Mesothelial cell of epicardium (in vitro differentiated cells): ENCODE results near the gene TSPAN8. TPM values are rescaled to one million over a fixed set of nuclear protein-coding genes. Genes with fewer than 3 reads are reported as not detected.
"Not testable (repeated sequence)": the region's sequence is repeated elsewhere in the genome, so short reads cannot be mapped to it uniquely, and the experiment has no call there.

ENCODE experiments used
- DNase-seq, 2 experiments: peaks; one replicate each; pipeline ENCODE4 v3.0.0; 2021; ENCODE audit warnings: low spot score in 2 of 2; ENCODE audit not compliant: unreplicated experiment in 2 of 2
- H3K27ac Mint-ChIP-seq: 2 replicates; pipeline ENCODE4 v1.8.0; 2021; ENCODE audit warnings: mixed read lengths
- H3K27me3 Mint-ChIP-seq: 2 replicates; pipeline ENCODE4 v1.8.0; 2021; ENCODE audit warnings: low read depth, mixed read lengths
- H3K36me3 Mint-ChIP-seq: 2 replicates; pipeline ENCODE4 v1.8.0; 2021; ENCODE audit warnings: mixed read lengths
- H3K4me1 Mint-ChIP-seq: 2 replicates; pipeline ENCODE4 v1.8.0; 2021; ENCODE audit warnings: mixed read lengths
- H3K4me3 Mint-ChIP-seq: 2 replicates; pipeline ENCODE4 v1.8.0; 2021; ENCODE audit warnings: mild to moderate bottlenecking, moderate library complexity, mixed read lengths
- H3K9me3 Mint-ChIP-seq: 2 replicates; pipeline ENCODE4 v1.8.0; 2021; ENCODE audit warnings: mixed read lengths
- total RNA-seq: library from RNA; stranded (reverse); gene quantifications from 3 replicates; pipeline ENCODE4 v1.2.1, GENCODE V29; 2021
- TF ChIP-seq, protein P1 (sequence below): fragments of 200-600 bp; sonication (generic); IDR thresholded peaks from one replicate; pipeline ENCODE4 v1.5.0; 2021; ENCODE audit warnings: antibody characterized with exemption; ENCODE audit not compliant: unreplicated experiment

Gene TSPAN8
- total RNA-seq, 1 donor from 2014 or later: not detected

DNA sequence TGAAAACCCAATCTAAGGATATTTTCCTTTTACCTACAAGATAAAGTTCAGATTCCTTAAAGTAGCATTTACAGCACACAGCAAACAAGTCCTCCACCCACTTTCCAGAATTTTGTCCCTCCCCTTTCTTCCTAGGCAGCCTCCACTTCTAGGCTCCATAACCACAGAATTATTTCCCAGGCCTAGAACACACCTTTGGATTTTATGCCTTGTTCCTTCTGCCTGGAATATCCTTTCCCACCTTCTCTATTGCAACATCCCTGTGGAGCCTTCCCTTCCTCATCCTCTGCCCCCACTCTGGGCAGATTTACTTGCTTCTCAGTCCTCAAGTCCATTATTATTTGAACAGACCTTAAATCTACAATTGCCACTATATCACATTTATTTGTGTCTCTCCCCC is 2.1 kb upstream of the TSPAN8 start:
- Mint-ChIP-seq H3K27ac (no peak overlapping the region), H3K27me3 (no peaks in the 10 kb centered on the region), H3K4me1 (peaks cover 14% of the 10 kb centered on the region), H3K9me3 (peaks cover under 1% of the 10 kb centered on the region), H3K4me3 (no peak overlapping the region), H3K36me3 (no peaks in the 10 kb centered on the region)
- TF ChIP-seq, protein P1, sequence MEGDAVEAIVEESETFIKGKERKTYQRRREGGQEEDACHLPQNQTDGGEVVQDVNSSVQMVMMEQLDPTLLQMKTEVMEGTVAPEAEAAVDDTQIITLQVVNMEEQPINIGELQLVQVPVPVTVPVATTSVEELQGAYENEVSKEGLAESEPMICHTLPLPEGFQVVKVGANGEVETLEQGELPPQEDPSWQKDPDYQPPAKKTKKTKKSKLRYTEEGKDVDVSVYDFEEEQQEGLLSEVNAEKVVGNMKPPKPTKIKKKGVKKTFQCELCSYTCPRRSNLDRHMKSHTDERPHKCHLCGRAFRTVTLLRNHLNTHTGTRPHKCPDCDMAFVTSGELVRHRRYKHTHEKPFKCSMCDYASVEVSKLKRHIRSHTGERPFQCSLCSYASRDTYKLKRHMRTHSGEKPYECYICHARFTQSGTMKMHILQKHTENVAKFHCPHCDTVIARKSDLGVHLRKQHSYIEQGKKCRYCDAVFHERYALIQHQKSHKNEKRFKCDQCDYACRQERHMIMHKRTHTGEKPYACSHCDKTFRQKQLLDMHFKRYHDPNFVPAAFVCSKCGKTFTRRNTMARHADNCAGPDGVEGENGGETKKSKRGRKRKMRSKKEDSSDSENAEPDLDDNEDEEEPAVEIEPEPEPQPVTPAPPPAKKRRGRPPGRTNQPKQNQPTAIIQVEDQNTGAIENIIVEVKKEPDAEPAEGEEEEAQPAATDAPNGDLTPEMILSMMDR: no peak
- no peak for DNase-seq

DNA sequence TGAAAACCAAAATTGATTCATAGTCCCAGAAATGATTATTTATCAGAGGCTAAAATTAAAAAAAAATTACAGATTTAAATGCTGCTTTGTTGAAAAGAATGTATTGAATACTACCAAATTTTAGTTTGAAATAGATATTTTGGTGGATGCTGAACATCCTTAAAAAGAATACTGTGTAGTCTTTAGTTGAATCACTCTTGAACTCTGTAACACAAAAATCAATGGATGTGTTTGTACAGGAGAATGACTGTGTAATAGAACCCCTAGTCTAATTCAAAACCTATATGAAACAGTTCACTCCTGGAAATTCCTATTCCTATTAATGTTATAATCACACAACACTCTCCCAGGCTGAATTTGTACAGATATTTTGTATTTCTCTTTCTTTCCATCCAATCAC is 1.5 kb upstream of the TSPAN8 start:
- H3K27ac Mint-ChIP-seq: no peak overlapping the region
- TF ChIP-seq, protein P1: no peak
- no peaks in the 10 kb centered on the region for H3K36me3 Mint-ChIP-seq
- peaks cover 14% of the 10 kb centered on the region for H3K4me1 Mint-ChIP-seq
- H3K27me3 Mint-ChIP-seq: no peaks in the 10 kb centered on the region
- DNase-seq: no peak
- H3K9me3 Mint-ChIP-seq: no peaks in the 10 kb centered on the region
- no peak overlapping the region for H3K4me3 Mint-ChIP-seq

DNA sequence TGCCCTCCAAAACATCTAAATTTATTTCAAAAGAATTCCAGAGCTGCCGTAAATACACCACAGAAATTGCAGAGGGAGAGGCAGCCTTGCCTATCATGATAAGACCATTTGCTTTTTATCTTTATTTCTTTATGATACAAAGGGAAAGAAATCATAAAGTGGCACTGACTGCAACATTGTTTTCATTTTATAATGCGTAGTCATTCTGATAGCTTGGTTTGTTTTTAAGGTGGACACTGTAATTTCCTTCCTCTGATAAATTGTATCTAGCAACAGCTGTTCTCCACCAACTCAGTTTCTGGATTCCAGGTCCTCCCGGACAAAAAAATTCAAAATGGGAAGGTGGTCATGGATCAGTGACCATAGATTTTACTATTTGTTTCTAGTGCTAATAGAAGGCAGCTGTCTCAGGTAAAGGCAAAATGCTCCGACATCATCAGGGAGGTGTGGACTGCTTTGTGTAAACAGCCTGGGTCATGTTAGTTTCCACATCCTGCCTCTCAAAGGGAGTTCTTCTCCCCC is 623 bp upstream of the TSPAN8 start:
- no peak for DNase-seq
- no peak overlapping the region for H3K27ac Mint-ChIP-seq
- H3K9me3 Mint-ChIP-seq: no peaks in the 10 kb centered on the region
- H3K36me3 Mint-ChIP-seq: no peaks in the 10 kb centered on the region
- no peaks in the 10 kb centered on the region for H3K27me3 Mint-ChIP-seq
- TF ChIP-seq, protein P1: no peak
- H3K4me3 Mint-ChIP-seq: no peak overlapping the region
- H3K4me1 Mint-ChIP-seq: peaks cover 14% of the 10 kb centered on the region

DNA sequence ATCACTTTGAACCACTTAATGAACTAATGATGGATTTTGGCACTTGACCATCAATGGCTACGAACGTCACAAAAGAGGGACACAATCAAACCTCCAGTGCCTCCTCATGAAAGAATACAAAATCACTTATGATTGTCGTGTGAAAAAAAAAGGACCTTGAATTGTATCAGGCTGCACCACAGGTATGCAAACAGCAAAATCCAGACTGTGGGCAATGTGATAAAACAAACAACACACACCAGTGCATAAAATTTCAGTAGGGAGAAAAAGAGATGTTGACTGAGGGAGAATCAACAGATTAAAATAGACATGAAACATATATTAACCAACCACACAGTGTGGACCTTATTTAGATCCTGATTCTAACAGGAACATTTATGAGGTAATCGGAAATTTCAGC is 2.6 kb downstream of the TSPAN8 start:
- no peak for DNase-seq
- H3K36me3 Mint-ChIP-seq: no peaks in the 10 kb centered on the region

DNA sequence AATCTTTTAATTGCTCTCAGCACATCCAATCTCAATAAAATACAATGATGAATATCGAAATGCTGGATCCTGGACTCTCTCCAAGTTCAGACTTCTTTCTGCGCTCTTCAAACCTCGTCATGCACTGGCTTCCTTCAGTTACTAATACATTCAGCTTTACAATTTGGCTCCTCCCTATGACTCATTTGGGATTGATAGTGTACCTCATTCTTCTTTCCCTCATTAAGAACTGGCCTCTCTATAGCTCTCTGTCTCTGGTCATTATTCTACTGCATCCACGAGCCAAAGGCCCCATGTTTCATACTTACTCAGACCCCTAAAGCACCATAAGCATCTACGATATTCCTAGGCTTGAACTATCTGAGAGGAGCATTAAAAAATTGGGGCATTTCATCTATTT is 4.9 kb downstream of the TSPAN8 start:
- Mint-ChIP-seq H3K9me3 (peaks cover 7% of the 10 kb centered on the region), H3K4me1 (peaks cover 3% of the 10 kb centered on the region), H3K4me3 (no peak overlapping the region), H3K27ac (no peak overlapping the region), H3K36me3 (no peaks in the 10 kb centered on the region), H3K27me3 (no peaks in the 10 kb centered on the region)
- no peak for DNase-seq
- TF ChIP-seq, protein P1: no peak

More for the DNA sequence above, 2.6 kb downstream of the TSPAN8 start:
- peaks cover 4% of the 10 kb centered on the region for H3K9me3 Mint-ChIP-seq
- TF ChIP-seq, protein P1: no peak
- H3K27ac Mint-ChIP-seq: no peak overlapping the region
- H3K4me3 Mint-ChIP-seq: no peak overlapping the region
- H3K4me1 Mint-ChIP-seq: peaks cover 10% of the 10 kb centered on the region
- no peaks in the 10 kb centered on the region for H3K27me3 Mint-ChIP-seq

DNA sequence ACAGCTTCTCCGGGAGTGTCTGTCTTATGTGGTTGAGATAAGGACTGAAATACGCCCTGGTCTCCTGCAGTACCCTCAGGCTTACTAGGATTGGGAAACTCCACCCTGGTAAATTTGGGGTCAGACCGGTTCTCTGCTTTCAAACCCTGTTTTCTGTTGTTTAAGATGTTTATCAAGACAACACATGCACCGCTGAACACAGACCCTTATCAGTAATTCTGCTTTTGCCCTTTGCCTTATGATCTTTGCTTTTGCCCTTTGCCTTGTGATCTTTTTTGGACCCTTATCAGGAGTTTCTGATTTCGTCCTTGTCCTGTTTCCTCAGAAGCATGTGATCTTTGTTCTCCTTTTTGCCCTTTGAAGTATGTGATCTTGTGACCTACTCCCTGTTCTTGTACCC is 7.8 kb downstream of the TSPAN8 start:
- H3K4me1 Mint-ChIP-seq, DNase-seq, H3K27ac Mint-ChIP-seq, H3K27me3 Mint-ChIP-seq, H3K9me3 Mint-ChIP-seq, H3K36me3 Mint-ChIP-seq, H3K4me3 Mint-ChIP-seq: not testable (repeated sequence)
